GM12878 (cell line): Measurements from ENCODE around the gene ZDHHC17. TPM values are rescaled to one million over a fixed set of nuclear protein-coding genes. Genes with fewer than 3 reads are reported as not detected.

Source experiments
- BACH1 ChIP-seq: fragments of 450-650 bp; IDR thresholded peaks from 2 replicates; pipeline ENCODE4 v1.6.1; 2017; ENCODE audit warnings: mild to moderate bottlenecking, borderline replicate concordance
- BCLAF1 ChIP-seq: fragments of 450-650 bp; IDR thresholded peaks from 2 replicates; pipeline ENCODE4 v1.6.1; 2017; ENCODE audit warnings: antibody characterized with exemption, mild to moderate bottlenecking, moderate library complexity
- CBX3 ChIP-seq: fragments of 200-600 bp; sonication (generic); IDR thresholded peaks from 2 replicates; pipeline ENCODE4 v1.6.1; 2016; ENCODE audit warnings: low read depth, borderline replicate concordance
- CEBPB ChIP-seq, 2 experiments: fragments of 150-350 bp in 1 of 2; IDR thresholded peaks; 2 replicates each; pipeline ENCODE4 v1.6.1; 2012 to 2014; ENCODE audit warnings: low read depth in 2 of 2, low read length in 2 of 2, borderline replicate concordance in 1 of 2, inconsistent platforms in 1 of 2
- CHD2 ChIP-seq: IDR thresholded peaks from 2 replicates; pipeline ENCODE4 v1.6.1; 2011; ENCODE audit warnings: low read depth, low read length, improper control_type of control experiment, borderline replicate concordance
- CREB1 ChIP-seq: IDR thresholded peaks from 2 replicates; pipeline ENCODE4 v1.6.1; 2012; ENCODE audit warnings: low read depth, mild to moderate bottlenecking, inconsistent platforms
- CTCF ChIP-seq, 3 experiments: IDR thresholded peaks in 2 of 3; conservative IDR thresholded peaks in 1 of 3; 2 replicates each; pipeline ENCODE4 v1.5.1; 2011; ENCODE audit warnings: low read depth in 3 of 3, low read length in 3 of 3, mild to moderate bottlenecking in 3 of 3, control low read depth in 2 of 3, moderate library complexity in 2 of 3, inconsistent platforms in 1 of 3, mixed read lengths in 1 of 3; ENCODE audit not compliant: control insufficient read depth in 2 of 3, insufficient read depth in 1 of 3; ENCODE audit errors: extremely low read depth in 1 of 3
- EGR1 ChIP-seq, 2 experiments: IDR thresholded peaks; 1 replicate in 1 of 2; 2 replicates in 1 of 2; pipeline ENCODE4 v1.6.1; 2011 to 2012; ENCODE audit warnings: low read depth in 2 of 2, low read length in 2 of 2, borderline replicate concordance in 1 of 2, mild to moderate bottlenecking in 1 of 2, moderate library complexity in 1 of 2
- GATAD2B ChIP-seq: fragments of 450-650 bp; conservative IDR thresholded peaks from 2 replicates; pipeline ENCODE4 v1.6.1; 2017; ENCODE audit warnings: low read depth, mild to moderate bottlenecking, moderate library complexity
- HDGF ChIP-seq: fragments of 450-650 bp; IDR thresholded peaks from 2 replicates; pipeline ENCODE4 v1.6.1; 2016; ENCODE audit warnings: antibody characterized with exemption
- IKZF1 ChIP-seq: fragments of 450-650 bp; conservative IDR thresholded peaks from 2 replicates; pipeline ENCODE4 v1.6.1; 2017; ENCODE audit warnings: antibody characterized with exemption, mild to moderate bottlenecking
- PBX3 ChIP-seq: IDR thresholded peaks from 2 replicates; pipeline ENCODE4 v1.6.1; 2011; ENCODE audit warnings: mild to moderate bottlenecking, low read depth, low read length, moderate library complexity; ENCODE audit not compliant: insufficient replicate concordance
- PML ChIP-seq: IDR thresholded peaks from 2 replicates; pipeline ENCODE4 v1.6.1; 2012; ENCODE audit warnings: low read length, inconsistent platforms
- POLR2A ChIP-seq: IDR thresholded peaks from 2 replicates; pipeline ENCODE4 v1.6.1; 2011; ENCODE audit warnings: low read depth, mild to moderate bottlenecking, low read length
- RELA ChIP-seq: fragments of 450-650 bp; IDR thresholded peaks from 2 replicates; pipeline ENCODE4 v1.8.0; 2014; ENCODE audit warnings: borderline replicate concordance; ENCODE audit not compliant: partially characterized antibody
- RELB ChIP-seq: fragments of 450-650 bp; IDR thresholded peaks from 2 replicates; pipeline ENCODE4 v1.6.1; 2017; ENCODE audit warnings: low read depth, mild to moderate bottlenecking, moderate library complexity
- SP1 ChIP-seq: IDR thresholded peaks from one replicate; pipeline ENCODE4 v1.6.1; 2011; ENCODE audit warnings: low read depth, low read length
- TAF1 ChIP-seq: IDR thresholded peaks from 2 replicates; pipeline ENCODE4 v1.6.1; 2011; ENCODE audit warnings: mild to moderate bottlenecking, low read depth, low read length, borderline replicate concordance
- USF1 ChIP-seq: IDR thresholded peaks from 2 replicates; pipeline ENCODE4 v1.6.1; 2011; ENCODE audit warnings: borderline replicate concordance, low read depth, mild to moderate bottlenecking, moderate library complexity, mixed read lengths, low read length; ENCODE audit not compliant: insufficient read depth; ENCODE audit errors: extremely low read length
- ZNF217 ChIP-seq: fragments of 450-650 bp; IDR thresholded peaks from 2 replicates; pipeline ENCODE4 v1.6.1; 2017; ENCODE audit warnings: antibody characterized with exemption, mild to moderate bottlenecking
- polyA plus RNA-seq, 11 experiments: library from polyadenylated mRNA; depleted of rRNA in 4 of 11; unstranded in 6 of 11; stranded (reverse) in 5 of 11; fragments of >200 nt; fragmentation: Nextera tagmentation in 4 of 11; fragmentation: Illumina TruSeq in 1 of 11; extraction: Ambion mirVana in 4 of 11; extraction: Trizol in 1 of 11; gene quantifications; 1 replicate in 1 of 11; 2 replicates in 10 of 11; pipeline versions ENCODE4 v1.2.1 to v1.2.3, GENCODE V29; 2011 to 2016; ENCODE audit warnings: inconsistent platforms in 2 of 11, missing spikeins in 2 of 11, low read depth in 1 of 11
- total RNA-seq, 4 experiments: library from RNA; depleted of rRNA in 3 of 4; stranded (reverse); fragments of >200 nt in 3 of 4; fragmentation: Illumina TruSeq in 1 of 4; extraction: Trizol in 1 of 4; gene quantifications; 2 replicates each; pipeline versions ENCODE4 v1.2.1 to v1.2.3, GENCODE V29; 2013 to 2021

Gene ZDHHC17
- total and polyA plus RNA-seq, 10 of the 15 experiments (the other 5 are each of a cell fraction or from before 2014, with no cell fraction given): 4.3 to 50.0 (median 19.3) TPM

- TF ChIP-seq USF1: no peak
- no peak for TF ChIP-seq CTCF (IDR thresholded peaks at IDR 0.05 in 2 of 3, conservative IDR thresholded peaks at IDR 0.05 in 1 of 3; ENCODE audit: control insufficient read depth in 2 of 3, extremely low read depth in 1 of 3, insufficient read depth in 1 of 3, low read depth in 3 of 3, low read length in 3 of 3)
- TF ChIP-seq RELA: peak; percentile 41
- TF ChIP-seq SP1: peak; percentile 10
- peak; percentile 47; the same call in 1 of the 2 replicates for TF ChIP-seq RELB
- peak; percentile 45; the same call in 1 of the 2 replicates for TF ChIP-seq BACH1
- peak in 1 of 2 experiments; percentile 85; a peak in 2 of 3 replicates for TF ChIP-seq EGR1 (IDR thresholded peaks at IDR 0.05; ENCODE audit: borderline replicate concordance in 1 of 2, low read depth in 2 of 2, low read length in 2 of 2)
- TF ChIP-seq GATAD2B: peak; percentile 45
- peak; percentile 81 for TF ChIP-seq IKZF1
- TF ChIP-seq BCLAF1: no peak
- TF ChIP-seq PML: peak; percentile 91
- peak; percentile 98 for TF ChIP-seq POLR2A
- no peak for TF ChIP-seq CBX3
- no peak for TF ChIP-seq PBX3
- no peak for TF ChIP-seq ZNF217
- peak; percentile 12; the same call in 1 of the 2 replicates for TF ChIP-seq CHD2
- TF ChIP-seq CREB1: peak; percentile 56; the same call in 1 of the 2 replicates
- peak; percentile 85 for TF ChIP-seq HDGF
- peak; percentile 54 for TF ChIP-seq TAF1
- TF ChIP-seq CEBPB (IDR thresholded peaks at IDR 0.05; ENCODE audit: borderline replicate concordance in 1 of 2, low read depth in 2 of 2, low read length in 2 of 2): 0 out of 4 replicates have a peak, but pooled peaks of 1 of the 2 experiments have one; percentile 15
Measured at GRCh38 chr12:76763746-76764675, at the start of gene ZDHHC17 (continued).
